Thoracic aorta (tissue), 2 donors: ENCODE data around the gene ARHGEF6. TPM values are rescaled to one million over a fixed set of nuclear protein-coding genes. Genes with fewer than 3 reads are reported as not detected.
A peak's percentile ranks its signal among the peaks of the same experiment; 100 is the strongest.

ENCODE experiments used
- ATAC-seq: fragments of 150-250 bp; one replicate; pipeline ENCODE4 v1.8.0; 2017; ENCODE audit warnings: low read depth; ENCODE audit not compliant: insufficient number of reproducible peaks, low FRiP score
- DNase-seq: peaks from one replicate; pipeline ENCODE4 v3.0.0-alpha.2; 2020; ENCODE audit warnings: low spot score
- H3K27ac ChIP-seq, 2 donors: fragments of 200-600 bp; sonication (generic); 1 replicate in 1 of 2; 2 replicates in 1 of 2; pipeline ENCODE4 v1.5.1; 2016; ENCODE audit warnings: mild to moderate bottlenecking in 2 of 2, moderate library complexity in 2 of 2
- H3K27me3 ChIP-seq: fragments of 200-600 bp; sonication (generic); replicated peaks from 2 replicates; pipeline ENCODE4 v1.6.0; 2016; ENCODE audit warnings: mild to moderate bottlenecking; ENCODE audit not compliant: insufficient read depth
- H3K36me3 ChIP-seq: fragments of 200-600 bp; sonication (generic); one replicate; pipeline ENCODE4 v1.5.1; 2016
- H3K4me1 ChIP-seq, 2 donors: fragments of 200-600 bp; sonication (generic); 1 replicate in 1 of 2; 2 replicates in 1 of 2; pipeline versions ENCODE4 v1.5.1 to v1.6.0; 2016; ENCODE audit warnings: low read depth in 2 of 2, mild to moderate bottlenecking in 1 of 2; ENCODE audit not compliant: control insufficient read depth in 1 of 2
- H3K4me3 ChIP-seq: fragments of 200-600 bp; sonication (generic); 2 replicates; pipeline ENCODE4 v1.5.1; 2016; ENCODE audit warnings: mild to moderate bottlenecking
- H3K9me3 ChIP-seq: fragments of 200-600 bp; sonication (generic); 2 replicates; pipeline ENCODE4 v1.5.1; 2016
- total RNA-seq, 2 donors: library from RNA; depleted of rRNA; stranded (reverse); fragments of >200 nt; gene quantifications; one replicate each; pipeline versions ENCODE4 v1.1.0 to v1.2.3, GENCODE V29; 2016
- TF ChIP-seq, protein P1 (sequence below): fragments of 200-600 bp; sonication (generic); IDR thresholded peaks from one replicate; pipeline ENCODE4 v1.5.1; 2019; ENCODE audit warnings: antibody characterized with exemption

The ARHGEF6 gene
- total RNA-seq, 2 donors from 2014 or later: 25.7 to 34.8 TPM

DNA sequence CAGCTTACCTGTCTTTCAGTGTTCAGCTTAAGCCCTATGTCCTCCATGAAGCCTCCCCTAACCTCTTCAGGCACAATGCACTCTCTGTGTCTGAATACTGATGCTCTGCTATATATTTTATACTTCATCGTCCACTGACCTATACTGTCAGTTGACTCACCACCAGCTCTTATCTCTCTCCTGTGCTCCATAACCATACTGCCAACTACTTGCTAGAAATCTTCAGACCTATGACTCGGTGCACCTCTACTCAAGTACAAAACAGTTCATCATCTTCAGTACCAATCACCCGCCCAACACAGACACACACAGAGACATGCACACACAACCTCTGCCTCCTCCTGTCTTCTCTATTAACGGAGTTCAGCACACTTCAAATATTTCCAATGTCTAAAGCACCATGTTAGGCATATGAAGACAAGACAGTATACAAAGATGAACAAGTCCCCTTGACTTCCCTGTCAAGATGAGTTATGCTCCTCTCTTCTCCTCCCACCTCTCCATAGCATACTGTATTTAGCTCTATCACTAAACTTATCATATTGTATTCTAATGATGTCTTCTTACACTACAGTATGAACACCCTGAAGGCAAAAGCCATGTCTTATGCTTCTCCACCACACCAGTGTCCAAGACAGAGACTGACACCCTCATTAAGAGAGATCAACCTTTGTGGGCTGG lies 42.5 kb downstream of the ARHGEF6 start:
- no peak overlapping the region for H3K4me3 ChIP-seq
- H3K36me3 ChIP-seq: peaks cover 3% of the 10 kb centered on the region
- H3K27me3 ChIP-seq: no peaks in the 10 kb centered on the region
- TF ChIP-seq, protein P1, sequence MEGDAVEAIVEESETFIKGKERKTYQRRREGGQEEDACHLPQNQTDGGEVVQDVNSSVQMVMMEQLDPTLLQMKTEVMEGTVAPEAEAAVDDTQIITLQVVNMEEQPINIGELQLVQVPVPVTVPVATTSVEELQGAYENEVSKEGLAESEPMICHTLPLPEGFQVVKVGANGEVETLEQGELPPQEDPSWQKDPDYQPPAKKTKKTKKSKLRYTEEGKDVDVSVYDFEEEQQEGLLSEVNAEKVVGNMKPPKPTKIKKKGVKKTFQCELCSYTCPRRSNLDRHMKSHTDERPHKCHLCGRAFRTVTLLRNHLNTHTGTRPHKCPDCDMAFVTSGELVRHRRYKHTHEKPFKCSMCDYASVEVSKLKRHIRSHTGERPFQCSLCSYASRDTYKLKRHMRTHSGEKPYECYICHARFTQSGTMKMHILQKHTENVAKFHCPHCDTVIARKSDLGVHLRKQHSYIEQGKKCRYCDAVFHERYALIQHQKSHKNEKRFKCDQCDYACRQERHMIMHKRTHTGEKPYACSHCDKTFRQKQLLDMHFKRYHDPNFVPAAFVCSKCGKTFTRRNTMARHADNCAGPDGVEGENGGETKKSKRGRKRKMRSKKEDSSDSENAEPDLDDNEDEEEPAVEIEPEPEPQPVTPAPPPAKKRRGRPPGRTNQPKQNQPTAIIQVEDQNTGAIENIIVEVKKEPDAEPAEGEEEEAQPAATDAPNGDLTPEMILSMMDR: no peak
- no peaks in the 10 kb centered on the region for H3K4me1 ChIP-seq
- H3K9me3 ChIP-seq: no peaks in the 10 kb centered on the region
- no peak for DNase-seq
- H3K27ac ChIP-seq: no peak overlapping the region
- ATAC-seq: no peak

DNA sequence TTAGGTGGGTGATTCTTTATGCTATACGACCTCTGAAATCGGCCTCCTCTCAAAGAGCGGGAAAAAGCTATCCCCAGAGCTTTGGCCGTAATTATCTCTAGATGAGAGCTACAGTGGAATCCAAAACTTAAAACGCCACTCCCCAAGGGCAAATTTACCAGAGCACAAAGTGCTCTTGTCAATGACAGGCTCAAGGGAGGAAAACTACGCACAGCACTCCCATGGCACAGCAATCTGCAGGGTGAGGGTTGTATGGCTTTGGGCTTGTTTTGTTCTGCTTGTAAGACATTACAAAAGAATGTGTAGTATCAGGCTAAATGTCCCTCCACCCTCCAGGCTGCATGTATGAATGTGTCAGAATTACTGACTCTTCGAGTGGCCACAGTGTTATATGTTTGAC lies 44.0 kb downstream of the ARHGEF6 start:
- DNase-seq: no peak
- no peak for ATAC-seq
- Histone ChIP-seq H3K4me1 (peaks cover 0 to 3% of the 10 kb centered on the region in 2 donors), H3K9me3 (no peaks in the 10 kb centered on the region), H3K27me3 (no peaks in the 10 kb centered on the region), H3K4me3 (no peak overlapping the region), H3K36me3 (no peaks in the 10 kb centered on the region), H3K27ac (no peak overlapping the region)
- TF ChIP-seq, protein P1: no peak

DNA sequence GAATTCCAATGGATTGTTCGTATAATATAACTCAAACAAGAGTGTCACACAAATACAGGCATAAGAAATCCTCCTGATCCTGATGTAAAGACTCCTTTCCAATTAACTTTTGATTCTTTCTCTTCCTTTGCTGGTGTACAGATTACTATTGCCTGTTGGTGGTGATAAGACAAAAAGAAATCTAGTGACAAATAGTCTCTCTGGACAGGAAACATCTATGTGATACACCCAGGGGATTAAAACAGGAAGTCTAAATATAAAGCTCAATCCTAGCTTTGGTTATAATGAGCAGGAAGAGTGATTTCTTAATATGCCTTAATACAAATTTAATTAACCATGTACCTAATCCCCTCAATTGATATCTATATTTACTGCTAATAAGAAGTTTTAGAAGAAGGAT lies 45.1 kb downstream of the ARHGEF6 start:
- H3K27ac ChIP-seq: no peak overlapping the region
- ATAC-seq (no peak), DNase-seq (no peak)
- no peak overlapping the region for H3K4me3 ChIP-seq
- TF ChIP-seq, protein P1: no peak
- no peaks in the 10 kb centered on the region for H3K36me3 ChIP-seq
- no peaks in the 10 kb centered on the region for H3K9me3 ChIP-seq
- no peaks in the 10 kb centered on the region for H3K27me3 ChIP-seq
- H3K4me1 ChIP-seq: peaks cover 0 to 11% of the 10 kb centered on the region in 2 donors

DNA sequence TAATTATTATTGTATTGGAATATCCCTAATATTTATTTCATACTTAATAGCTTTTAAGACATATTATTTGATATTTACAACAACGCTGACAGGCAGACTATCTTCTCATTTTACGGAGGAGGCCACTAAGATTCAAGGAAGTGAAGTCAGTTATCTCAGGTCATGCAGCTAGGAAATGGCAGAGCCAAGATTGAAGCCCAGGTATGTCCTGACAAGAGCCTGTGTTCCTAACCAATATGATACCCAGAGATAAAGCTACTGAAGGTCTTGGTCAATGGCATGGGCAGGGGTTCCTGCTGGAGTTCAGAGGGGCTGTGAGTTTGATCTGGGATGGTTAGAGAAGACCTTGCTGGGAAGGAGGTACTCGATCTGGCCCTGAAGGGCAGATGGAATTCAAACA lies 47.1 kb downstream of the ARHGEF6 start:
- ATAC-seq: no peak
- Histone ChIP-seq H3K36me3 (no peaks in the 10 kb centered on the region), H3K27me3 (no peaks in the 10 kb centered on the region), H3K4me1 (peaks cover 0 to 12% of the 10 kb centered on the region in 2 donors), H3K27ac (no peak overlapping the region), H3K9me3 (no peaks in the 10 kb centered on the region), H3K4me3 (no peak overlapping the region)
- TF ChIP-seq, protein P1: no peak
- DNase-seq: no peak

DNA sequence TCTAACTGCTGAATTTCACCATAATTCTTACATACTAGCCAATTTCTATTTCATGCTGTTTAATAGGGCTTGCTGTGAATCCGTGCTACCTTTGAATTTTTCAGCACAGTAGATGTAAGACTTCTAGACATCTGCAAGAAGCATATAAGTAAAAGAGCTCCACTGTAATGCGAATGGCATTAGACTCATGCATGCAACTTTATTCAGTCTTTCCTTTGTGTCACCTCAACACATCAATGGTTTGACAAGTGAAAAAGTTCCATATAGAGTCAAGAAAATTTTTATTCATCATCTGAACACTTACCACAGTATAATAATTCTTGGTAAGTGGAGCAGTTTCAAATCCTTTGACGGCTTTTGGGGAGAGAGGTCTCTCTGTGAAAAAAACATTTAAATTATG lies 48.9 kb downstream of the ARHGEF6 start:
- DNase-seq (no peak), ATAC-seq (no peak)
- Histone ChIP-seq H3K27me3 (no peaks in the 10 kb centered on the region), H3K9me3 (no peaks in the 10 kb centered on the region), H3K36me3 (no peaks in the 10 kb centered on the region), H3K4me1 (peaks cover 0 to 12% of the 10 kb centered on the region in 2 donors), H3K4me3 (no peak overlapping the region), H3K27ac (peak overlapping the region in 1 of 2 donors; percentile 62)
- TF ChIP-seq, protein P1: no peak
